Stimulated activated CD8-positive, alpha-beta memory T cell treated with anti-CD3 and anti-CD28 coated beads, Interleukin-4, amount 100 ng/mL, for 24 hours (primary cell): Measurements from ENCODE around the gene RNF217.
"Not testable (repeated sequence)": the region's sequence is repeated elsewhere in the genome, so short reads cannot be mapped to it uniquely, and the experiment has no call there.

ENCODE experiments used
- DNase-seq: peaks from one replicate; pipeline ENCODE4 v3.0.0-alpha.2; 2020; ENCODE audit warnings: low read depth

Gene RNF217

DNA sequence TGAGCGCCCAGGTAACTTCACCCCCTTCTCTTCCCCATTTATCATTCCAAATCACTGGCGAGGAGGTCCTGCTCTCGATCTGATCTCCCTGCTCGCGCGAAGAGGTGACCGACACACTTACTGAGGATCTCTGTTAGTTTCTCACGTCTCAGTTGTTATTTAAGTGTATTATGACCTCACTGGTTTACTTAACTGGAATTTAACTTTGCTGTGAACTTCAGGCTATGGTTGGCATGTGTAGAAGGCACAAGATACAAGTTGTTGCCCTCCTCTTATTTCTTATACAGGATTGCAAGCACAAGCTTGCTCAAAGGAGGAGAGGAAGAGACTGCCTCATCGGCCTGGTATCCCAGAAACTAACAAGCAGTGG lies 1.2 kb downstream of the RNF217 start:
- DNase-seq = no peak

GRCh38 chr6:124963831-124964763 lies 1.9 kb downstream of the RNF217 start:
- DNase-seq = no peak

- DNase-seq = no peak
These were observed 2.5 kb downstream of the RNF217 start for GRCh38 chr6:124964764-124965105.

DNA sequence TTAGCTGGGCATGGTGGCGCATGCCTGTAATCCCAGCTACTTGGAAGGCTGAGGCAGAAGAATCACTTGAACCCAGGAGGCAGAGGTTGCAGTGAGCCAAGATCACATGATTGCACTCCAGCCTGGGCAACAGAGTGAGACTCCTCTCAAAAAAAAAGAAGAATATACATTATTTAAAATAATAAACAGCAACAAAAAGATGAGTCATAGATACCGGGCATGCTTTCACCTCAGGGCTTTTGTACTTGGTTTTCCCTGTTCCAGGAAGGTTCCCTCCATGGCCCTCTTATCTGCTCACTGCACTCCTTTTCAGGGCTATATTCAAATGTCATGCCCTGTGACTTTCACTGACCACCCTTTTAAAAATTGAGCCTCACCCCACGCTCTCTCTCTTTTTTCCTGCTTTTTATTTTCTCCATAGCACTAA lies 3.2 kb downstream of the RNF217 start:
- DNase-seq = not testable (repeated sequence)

- DNase-seq = no peak
These were observed 5.2 kb downstream of the RNF217 start for GRCh38 chr6:124967444-124967843.

GRCh38 chr6:124968401-124968800 lies 6.2 kb downstream of the RNF217 start:
- no peak for DNase-seq

DNA sequence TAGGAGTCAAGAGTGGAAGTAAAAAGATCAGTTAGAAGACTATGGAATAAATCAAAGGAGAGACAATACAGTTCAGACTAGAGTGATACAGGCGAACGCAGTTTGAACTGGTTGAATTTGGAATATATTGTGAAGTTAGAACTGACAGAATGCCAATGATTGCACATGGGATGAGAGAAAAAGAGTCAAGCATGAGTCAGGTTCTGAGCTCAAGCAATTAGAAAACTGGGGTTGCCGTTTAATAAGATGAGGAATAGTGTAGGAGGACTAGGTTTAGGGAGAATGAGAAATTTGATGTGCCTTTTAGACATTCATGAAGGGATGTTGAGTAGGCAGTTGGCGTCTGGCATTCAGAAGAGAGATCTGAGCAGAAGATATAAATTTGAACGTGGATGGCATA lies 8.0 kb downstream of the RNF217 start:
- no peak for DNase-seq

GRCh38 chr6:124970763-124971162 lies 8.5 kb downstream of the RNF217 start:
- DNase-seq = no peak

- DNase-seq = no peak
These were observed 11.5 kb downstream of the RNF217 start for GRCh38 chr6:124973780-124974179.

GRCh38 chr6:124974771-124975377 lies 12.6 kb downstream of the RNF217 start:
- DNase-seq = no peak

DNA sequence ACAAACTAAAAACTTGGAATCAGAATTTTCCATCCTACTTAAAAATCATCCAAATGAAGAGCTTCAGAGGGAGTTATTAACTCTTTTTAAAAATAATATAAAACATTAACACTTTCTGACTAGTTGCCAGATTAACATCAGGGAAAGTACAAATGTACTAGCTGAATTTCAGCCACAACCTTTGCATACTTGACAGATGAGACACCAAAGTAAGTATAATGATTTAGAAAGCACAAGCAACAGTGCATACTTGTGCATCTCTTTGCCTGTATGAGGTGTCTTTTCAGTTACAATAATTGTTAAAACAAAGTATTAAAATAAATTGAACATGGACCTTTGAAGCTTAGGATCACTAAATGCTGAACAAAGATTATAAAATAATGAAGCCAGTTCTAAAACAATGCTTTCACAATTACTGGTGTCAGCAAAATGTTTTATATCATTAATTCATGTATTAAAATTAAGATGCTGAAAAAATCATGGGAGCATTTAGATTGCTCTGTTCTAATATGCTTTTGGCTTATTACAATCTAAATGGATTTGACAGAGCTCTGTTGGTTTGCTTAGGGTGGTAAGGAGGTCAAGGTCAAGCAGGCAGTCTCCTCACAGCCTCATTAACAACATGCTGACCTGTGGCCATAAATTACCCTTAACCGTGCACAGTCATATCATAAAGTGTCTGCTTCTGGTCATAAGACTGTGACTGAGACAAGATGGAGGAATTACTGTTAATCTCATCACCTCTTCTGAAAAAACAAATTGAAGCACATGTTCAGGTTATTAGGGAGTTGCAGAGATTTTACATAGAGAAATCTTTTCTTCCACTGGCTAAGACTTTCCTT lies 15.1 kb downstream of the RNF217 start:
- DNase-seq = no peak

GRCh38 chr6:124978451-124979293 lies 16.4 kb downstream of the RNF217 start:
- no peak for DNase-seq

DNA sequence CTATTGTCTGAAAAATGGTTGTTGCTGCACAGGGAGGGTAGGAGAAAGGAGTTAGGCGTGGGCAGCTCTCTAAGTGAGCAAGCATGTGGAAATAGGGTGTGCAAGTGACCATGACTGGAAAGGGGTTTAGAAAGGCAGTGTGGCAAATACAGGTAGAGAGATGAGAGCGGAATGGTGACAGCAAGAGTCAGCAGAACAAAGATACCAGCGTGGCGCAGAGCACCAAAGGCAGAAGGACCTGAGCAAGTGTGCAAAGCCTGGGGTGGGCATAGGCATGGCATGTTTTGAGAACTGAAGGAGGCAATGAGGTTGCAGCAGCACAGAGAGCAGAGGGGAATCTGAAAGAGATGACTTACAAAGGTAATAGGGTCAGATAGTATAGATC lies 17.0 kb downstream of the RNF217 start:
- DNase-seq = no peak

DNA sequence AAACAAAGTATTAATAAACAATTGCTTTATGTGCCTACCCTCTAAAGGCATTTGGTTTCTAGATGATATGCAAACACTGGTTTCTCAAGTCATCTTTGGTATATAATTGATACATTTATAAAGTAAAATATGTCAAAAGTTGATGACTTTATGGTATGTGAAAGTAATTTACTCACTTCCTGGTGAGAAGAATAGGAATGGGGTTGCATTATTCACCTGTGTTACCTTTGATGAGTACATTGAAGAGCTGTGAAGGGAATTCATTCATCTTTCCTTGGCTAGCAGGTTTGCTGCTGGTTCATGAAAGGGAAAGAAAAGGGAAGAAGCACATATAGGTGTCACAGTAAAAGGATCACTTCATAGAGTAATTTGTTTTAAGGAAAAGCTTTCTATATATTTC lies 20.4 kb downstream of the RNF217 start:
- no peak for DNase-seq

- no peak for DNase-seq
These were observed 21.3 kb downstream of the RNF217 start for GRCh38 chr6:124983383-124984083.

DNA sequence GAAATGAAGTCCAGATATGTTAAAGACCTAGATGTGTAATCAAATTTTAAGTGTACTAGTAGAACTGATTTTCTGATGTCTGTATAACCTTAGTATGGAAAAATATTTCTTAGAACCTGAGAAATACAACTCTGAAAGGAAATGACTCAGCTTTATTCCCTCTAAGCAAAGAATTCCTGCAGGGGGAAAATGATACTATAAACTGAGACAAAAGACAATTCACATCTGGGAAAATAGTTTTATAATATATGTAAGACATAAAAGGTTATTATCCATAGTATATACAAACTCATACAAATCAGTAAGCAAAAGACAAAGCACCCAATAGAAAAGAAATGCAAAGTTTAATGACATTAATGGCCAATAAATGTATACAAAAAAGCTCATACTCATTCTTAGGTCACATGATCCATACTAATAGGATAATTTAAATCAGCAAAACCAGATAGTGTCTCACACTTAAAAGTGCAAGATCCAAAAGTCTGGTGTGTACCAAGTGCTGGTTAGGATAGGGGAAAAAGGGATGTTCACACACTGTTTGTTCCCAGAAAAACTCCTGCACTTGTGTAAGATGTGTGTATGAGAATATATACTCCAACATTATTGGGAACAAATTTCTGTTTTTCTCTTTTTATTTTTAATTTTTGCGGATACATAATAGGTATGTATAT lies 22.6 kb downstream of the RNF217 start:
- DNase-seq = no peak

- no peak for DNase-seq
These were observed 23.9 kb downstream of the RNF217 start for GRCh38 chr6:124986164-124986563.

GRCh38 chr6:124987291-124987690 lies 25.1 kb downstream of the RNF217 start:
- no peak for DNase-seq

DNA sequence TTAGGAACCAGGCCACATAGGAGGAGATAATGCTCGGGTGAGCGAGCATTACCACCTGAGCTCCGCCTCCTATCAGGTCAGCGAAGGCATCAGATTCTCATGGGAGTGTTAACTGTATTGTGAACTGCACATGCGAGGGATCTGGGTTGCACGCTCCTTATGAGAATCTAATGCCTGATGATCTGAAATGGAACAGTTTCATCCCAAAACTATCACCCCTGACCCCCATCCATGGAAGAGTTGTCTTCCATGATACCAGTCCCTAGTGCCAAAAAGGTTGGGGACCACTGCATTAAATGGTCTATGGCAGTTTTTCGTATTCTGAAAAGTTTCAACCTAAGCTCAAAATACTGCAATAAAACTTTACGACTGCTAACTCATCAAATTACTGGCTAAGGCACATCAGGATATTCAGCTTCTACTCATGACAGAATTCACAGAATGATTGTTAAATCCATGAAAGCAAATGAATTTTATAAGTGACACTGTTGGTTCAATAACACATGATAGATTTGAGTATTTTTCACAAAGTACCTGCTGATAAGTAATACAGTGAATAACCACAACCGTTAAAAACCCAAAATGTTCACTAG lies 25.9 kb downstream of the RNF217 start:
- DNase-seq = no peak
